ENCODE results near the gene TSC22D4.

Gene TSC22D4

DNA sequence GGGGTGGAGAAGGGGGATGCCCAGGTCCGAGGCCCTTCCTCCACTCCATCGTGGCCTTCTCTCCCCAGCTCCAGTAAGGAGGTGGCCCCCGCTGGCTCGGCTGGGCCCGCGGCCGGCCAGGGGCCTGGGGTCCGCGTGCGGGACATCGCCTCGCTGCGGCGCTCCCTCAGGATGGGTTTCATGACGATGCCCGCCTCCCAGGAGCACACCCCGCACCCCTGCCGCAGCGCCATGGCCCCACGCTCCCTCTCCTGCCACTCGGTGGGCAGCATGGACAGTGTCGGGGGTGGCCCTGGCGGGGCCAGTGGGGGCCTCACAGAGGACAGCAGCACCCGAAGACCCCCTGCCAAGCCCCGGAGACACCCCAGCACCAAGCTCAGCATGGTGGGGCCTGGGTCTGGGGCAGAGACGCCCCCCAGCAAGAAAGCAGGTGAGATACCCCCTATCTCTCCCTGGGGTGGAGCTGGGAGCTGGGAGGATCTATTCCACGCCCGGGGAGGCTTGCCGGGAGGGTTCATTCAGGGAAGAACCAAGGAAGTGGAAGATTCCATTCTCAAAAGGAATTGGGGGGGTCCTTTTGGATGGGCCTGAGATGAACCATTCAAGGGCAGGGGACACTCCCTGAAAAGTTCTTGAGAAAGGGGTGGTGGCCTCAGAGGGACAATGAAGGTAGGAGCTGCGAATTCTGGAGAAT is 7.9 kb upstream of the TSC22D4 start:
- Histone ChIP-seq H3K27ac (no peak overlapping the region), H3K4me3 (ENCODE audit: low read depth, low read length) (no peak overlapping the region), H3K4me1 (peaks cover 5% of the 10 kb centered on the region)

DNA sequence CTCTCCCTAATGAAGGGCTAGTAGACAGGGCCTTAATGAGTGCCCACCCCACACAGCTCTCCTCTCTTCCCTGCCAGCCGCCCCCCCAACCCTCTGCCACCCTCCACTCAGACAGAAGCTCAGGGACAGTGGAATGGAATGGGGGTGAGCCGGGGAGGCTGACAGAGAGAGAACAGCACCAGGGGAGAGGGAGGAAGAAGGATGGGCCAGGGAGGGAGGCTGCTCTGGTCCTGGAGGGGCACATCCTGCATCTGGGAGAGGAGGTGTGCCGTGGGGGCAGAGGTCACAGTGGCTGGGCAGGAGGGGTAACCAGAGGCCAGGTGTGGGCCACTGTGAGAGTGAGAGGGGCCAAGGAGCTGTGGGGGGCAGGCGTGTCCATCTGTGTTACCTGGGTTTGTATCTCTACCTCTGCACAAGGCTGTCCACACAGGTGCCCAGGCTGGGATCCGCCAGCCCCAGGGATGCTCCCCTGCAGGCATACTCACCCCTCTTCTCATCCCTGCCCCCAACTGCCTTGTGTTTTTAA is 7.2 kb upstream of the TSC22D4 start:
- Histone ChIP-seq H3K9me3 (ENCODE audit: control insufficient read depth, low read length) (no peaks in the 10 kb centered on the region), H3K4me3 (ENCODE audit: low read depth, low read length) (no peak overlapping the region), H3K27me3 (ENCODE audit: control insufficient read depth, insufficient read depth, low read length) (no peaks in the 10 kb centered on the region), H3K79me2 (no peaks in the 10 kb centered on the region), H3K4me1 (peaks cover 5% of the 10 kb centered on the region), H2AFZ (no peak overlapping the region), H3K36me3 (ENCODE audit: control insufficient read depth, insufficient read depth, low read length) (no peaks in the 10 kb centered on the region), H3K4me2 (ENCODE audit: low read length) (no peak overlapping the region), H3K9ac (no peak overlapping the region), H3K27ac (no peak overlapping the region)
- TF ChIP-seq, protein P1, sequence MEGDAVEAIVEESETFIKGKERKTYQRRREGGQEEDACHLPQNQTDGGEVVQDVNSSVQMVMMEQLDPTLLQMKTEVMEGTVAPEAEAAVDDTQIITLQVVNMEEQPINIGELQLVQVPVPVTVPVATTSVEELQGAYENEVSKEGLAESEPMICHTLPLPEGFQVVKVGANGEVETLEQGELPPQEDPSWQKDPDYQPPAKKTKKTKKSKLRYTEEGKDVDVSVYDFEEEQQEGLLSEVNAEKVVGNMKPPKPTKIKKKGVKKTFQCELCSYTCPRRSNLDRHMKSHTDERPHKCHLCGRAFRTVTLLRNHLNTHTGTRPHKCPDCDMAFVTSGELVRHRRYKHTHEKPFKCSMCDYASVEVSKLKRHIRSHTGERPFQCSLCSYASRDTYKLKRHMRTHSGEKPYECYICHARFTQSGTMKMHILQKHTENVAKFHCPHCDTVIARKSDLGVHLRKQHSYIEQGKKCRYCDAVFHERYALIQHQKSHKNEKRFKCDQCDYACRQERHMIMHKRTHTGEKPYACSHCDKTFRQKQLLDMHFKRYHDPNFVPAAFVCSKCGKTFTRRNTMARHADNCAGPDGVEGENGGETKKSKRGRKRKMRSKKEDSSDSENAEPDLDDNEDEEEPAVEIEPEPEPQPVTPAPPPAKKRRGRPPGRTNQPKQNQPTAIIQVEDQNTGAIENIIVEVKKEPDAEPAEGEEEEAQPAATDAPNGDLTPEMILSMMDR (IDR thresholded peaks at IDR 0.05), result no peak

More for the DNA sequence above, 7.9 kb upstream of the TSC22D4 start:
- no peaks in the 10 kb centered on the region for H3K9me3 ChIP-seq (ENCODE audit: control insufficient read depth, low read length)
- H3K79me2 ChIP-seq, result no peaks in the 10 kb centered on the region
- TF ChIP-seq, protein P1 (IDR thresholded peaks at IDR 0.05), result no peak
- H3K36me3 ChIP-seq (ENCODE audit: control insufficient read depth, insufficient read depth, low read length), result no peaks in the 10 kb centered on the region
- no peak overlapping the region for H2AFZ ChIP-seq
- H3K9ac ChIP-seq, result no peak overlapping the region
- no peaks in the 10 kb centered on the region for H3K27me3 ChIP-seq (ENCODE audit: control insufficient read depth, insufficient read depth, low read length)
- H3K4me2 ChIP-seq (ENCODE audit: low read length), result no peak overlapping the region

- Histone ChIP-seq H3K27ac (no peak overlapping the region), H2AFZ (no peak overlapping the region), H3K4me1 (peaks cover 5% of the 10 kb centered on the region), H3K4me3 (ENCODE audit: low read depth, low read length) (no peak overlapping the region), H3K79me2 (no peaks in the 10 kb centered on the region), H3K9me3 (ENCODE audit: control insufficient read depth, low read length) (no peaks in the 10 kb centered on the region), H3K9ac (no peak overlapping the region), H3K4me2 (ENCODE audit: low read length) (no peak overlapping the region), H3K27me3 (ENCODE audit: control insufficient read depth, insufficient read depth, low read length) (no peaks in the 10 kb centered on the region), H3K36me3 (ENCODE audit: control insufficient read depth, insufficient read depth, low read length) (no peaks in the 10 kb centered on the region)
- TF ChIP-seq, protein P1 (IDR thresholded peaks at IDR 0.05), result no peak
Observed at GRCh38 chr7:100485471-100485876, 6.5 kb upstream of the TSC22D4 start.

- Histone ChIP-seq H3K9ac (no peak overlapping the region), H3K27ac (no peak overlapping the region), H3K4me1 (peaks cover 6% of the 10 kb centered on the region), H2AFZ (peak overlapping the region; percentile 38), H3K27me3 (ENCODE audit: control insufficient read depth, insufficient read depth, low read length) (no peaks in the 10 kb centered on the region), H3K4me2 (ENCODE audit: low read length) (no peak overlapping the region), H3K36me3 (ENCODE audit: control insufficient read depth, insufficient read depth, low read length) (no peaks in the 10 kb centered on the region), H3K4me3 (ENCODE audit: low read depth, low read length) (no peak overlapping the region), H3K9me3 (ENCODE audit: control insufficient read depth, low read length) (no peaks in the 10 kb centered on the region), H3K79me2 (no peaks in the 10 kb centered on the region)
- TF ChIP-seq, protein P1 (IDR thresholded peaks at IDR 0.05), result no peak
Observed at GRCh38 chr7:100484673-100485045, 5.6 kb upstream of the TSC22D4 start.

Data from parathyroid adenoma (tissue), 2 donors.